Mesenteric fat pad (tissue), 1 donor: ENCODE data around the gene POLG2. TPM values are rescaled to one million over a fixed set of nuclear protein-coding genes. Genes with fewer than 3 reads are reported as not detected.
A peak's percentile ranks its signal among the peaks of the same experiment; 100 is the strongest.
"Not testable (repeated sequence)": the region's sequence is repeated elsewhere in the genome, so short reads cannot be mapped to it uniquely, and the experiment has no call there.

ENCODE experiments used
- DNase-seq: peaks from one replicate; pipeline ENCODE4 v3.0.0-alpha.2; 2020; ENCODE audit warnings: low spot score
- total RNA-seq: library from RNA; stranded (reverse); fragmentation: NEBNext Ultra II Directional; extraction: Animal tissue kit (Norgen Biotek cat#: 25700); gene quantifications from one replicate; pipeline ENCODE4 v1.2.1, GENCODE V29; 2021
- donor health status: DM: yes; HTN: yes; CAD: no.

POLG2 gene
- total RNA-seq, 1 donor from 2014 or later = 11.6 TPM

DNA sequence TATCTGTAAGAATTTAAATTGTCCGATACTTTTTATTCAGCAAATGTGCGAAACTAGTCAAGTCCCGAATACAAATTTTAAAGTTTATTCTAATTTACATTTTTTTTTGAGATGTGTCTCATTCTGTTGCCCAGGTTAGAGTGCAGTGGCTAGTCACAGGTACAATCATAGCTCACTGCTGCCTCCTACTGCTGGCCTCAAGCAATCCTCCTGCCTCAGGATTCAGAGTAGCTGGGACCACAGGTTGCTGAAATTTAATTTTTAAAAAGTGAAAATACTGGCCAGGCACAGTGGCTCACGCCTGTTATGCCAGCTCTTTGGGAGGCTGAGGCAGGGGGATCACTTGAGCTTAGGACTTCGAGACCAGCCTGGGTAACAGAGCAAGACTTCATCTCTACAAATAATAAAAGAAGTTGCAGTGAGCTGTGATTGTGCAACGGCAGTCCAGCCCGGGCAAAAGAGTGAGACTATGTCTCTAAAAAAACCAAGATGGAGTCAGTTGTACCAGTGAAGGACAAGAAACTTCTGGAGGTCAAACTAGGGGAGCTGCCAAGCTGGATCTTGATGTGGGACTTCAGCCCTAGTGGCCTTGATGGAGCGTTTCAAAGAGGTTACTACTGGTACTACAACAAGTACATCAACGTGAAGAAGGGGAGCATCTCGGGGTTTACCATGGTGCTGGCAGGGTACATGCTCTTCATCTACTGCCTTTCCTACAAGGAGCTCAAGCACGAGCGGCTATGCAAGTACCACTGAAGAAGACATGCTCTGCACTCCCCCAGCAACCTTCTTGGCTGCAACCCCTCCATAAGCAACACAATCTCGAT lies 5.6 kb downstream of the POLG2 start:
- DNase-seq = no peak

DNA sequence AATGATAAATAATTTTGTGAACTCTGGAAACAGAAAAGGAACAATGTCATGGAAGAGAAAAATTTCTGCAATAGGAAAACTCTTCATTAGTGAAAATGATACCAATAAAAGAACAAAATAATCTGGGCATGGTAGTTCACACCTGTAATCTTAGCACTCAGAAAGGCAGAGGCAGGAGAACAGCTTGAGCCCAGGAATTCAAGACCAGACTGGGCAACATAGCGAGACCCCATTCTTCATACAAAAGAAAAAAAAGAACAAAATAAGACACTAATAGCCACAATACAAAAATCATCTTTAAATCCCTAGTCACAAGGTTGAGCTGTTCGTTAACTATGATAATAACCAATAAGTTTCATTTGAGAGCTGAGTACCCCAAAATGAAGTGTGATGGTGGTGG lies 8.6 kb downstream of the POLG2 start:
- DNase-seq = no peak

DNA sequence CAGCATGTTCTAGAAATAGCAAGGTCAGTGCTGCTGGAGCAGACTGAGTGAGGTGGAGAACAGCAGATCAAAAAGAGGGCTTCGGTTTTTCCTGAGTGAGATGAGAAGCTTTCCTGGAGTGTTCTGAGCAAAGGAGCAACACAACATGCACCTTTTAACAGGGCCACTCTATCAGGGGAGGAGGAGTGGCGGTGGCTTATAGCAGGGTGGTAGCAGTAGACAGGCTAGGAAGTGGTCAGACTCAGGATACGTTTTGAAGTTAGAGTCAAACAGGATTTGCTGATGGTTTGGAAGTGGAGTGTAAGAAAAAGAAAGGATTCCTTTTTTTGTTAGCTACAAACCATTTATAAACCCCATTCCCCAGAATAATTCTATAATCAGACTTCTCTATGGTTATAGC lies 12.5 kb downstream of the POLG2 start:
- no peak for DNase-seq

DNA sequence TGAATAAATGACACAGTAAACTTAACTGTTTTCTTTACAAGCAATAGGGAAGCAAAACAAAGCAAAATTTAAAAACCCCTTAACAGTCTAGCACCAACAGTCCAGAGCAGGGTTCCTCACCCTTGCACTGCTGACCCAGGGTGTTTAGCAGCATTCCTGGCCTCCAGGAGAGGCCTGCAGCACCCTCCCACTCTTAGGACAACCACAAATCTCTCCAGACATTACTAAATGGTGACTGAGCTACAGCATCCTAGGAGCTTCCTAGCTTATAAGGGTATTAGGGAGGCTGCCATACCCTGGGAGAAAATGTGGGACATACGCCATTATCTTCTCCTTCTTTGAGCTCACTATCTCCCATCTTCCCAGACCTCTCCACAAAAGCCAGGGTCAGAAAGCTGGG lies 15.9 kb downstream of the POLG2 start:
- DNase-seq = no peak

DNA sequence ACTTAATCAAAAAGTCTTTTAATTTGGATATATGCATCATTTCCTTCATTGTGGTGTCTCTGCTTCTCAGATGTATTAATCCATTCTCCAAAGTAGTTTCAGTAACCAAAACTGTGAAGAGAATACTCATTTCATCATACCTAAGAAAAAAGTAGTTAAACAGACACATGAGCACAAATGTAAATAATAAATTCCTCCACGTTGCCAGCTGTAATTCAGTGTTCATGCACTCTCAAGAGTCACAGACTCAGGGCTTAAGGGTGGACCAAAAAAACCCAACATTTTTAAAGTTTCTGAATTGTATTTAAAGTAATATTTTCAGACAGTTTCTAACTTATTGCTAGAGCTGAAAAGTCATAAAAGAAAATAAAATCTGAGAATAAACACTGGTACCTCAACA lies 19.0 kb downstream of the POLG2 start:
- DNase-seq = no peak

DNA sequence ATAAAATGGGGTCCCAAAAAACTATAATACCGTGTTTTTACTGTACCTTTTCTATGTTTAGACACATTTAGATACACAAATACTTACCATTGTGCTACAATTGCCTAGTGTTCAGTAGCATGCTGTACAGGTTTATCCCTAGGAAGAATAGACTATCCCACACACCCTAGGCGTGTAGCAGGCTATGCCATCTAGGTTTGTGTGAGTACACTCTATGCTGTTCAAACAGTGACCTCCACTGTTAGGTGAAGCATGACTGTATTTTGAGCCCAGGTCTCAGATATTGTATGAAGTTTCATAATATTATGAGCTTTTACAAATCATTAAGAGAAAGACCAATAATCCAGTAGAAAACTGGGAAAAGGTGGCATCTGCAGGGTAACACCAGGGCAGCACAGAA lies 24.3 kb downstream of the POLG2 start:
- DNase-seq = no peak

DNA sequence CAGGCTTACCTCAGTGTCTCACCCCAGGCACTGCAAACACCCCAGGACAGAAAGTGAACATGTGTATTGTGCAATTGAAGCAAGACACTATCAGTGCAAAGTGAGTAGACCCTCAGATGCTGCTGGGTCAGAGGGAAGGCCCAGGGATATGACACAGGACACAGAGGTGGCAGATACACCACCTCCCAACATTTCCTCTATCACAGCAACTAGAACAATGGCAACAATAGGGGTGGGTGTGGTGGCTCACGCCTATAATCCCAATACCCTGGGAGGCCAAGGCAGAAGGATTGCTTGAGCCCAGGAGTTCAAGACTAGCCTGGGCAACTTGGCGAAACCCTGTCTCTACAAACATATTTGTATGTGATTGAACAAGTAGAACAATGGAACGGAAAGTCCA lies 25.4 kb downstream of the POLG2 start:
- no peak for DNase-seq

DNA sequence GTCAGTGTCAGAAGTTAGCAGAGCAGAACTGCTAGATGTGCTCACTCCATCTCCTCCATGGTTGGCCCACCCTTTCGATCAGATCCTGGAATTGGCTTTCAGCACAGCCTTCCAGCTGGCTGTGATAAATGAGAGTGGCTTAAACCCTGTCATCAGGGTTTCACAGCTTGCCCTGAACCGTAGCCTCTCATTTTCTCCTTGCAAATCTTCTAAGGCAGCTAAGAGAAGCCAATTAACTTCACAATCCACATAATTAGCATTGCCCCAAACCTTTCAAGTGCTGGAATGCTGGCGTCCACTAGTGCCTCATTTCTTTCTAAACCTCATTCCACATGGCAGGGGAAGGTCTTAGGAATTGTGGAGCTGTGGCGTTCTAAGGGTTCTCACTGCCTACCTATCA lies 26.2 kb downstream of the POLG2 start:
- DNase-seq = no peak

DNA sequence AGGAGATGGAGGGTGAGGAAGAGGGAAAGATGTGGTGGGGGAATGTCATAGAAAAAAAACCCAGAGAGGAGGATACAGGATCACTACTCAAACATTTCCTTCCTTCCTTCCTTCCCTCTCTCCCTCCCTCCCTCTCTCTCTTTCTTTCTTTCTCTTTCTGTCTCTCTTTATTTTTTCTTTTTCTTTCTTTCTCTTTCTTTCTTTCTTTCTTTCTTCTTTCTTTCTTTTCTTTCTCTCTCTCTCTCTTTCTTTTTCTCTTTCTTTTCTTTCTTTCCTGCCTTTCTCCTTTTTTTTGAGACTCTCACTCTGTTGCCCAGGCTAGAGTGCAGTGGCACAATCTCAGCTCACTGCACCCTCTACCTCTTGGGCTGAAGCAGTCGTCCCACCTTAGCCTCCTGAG lies 30.0 kb downstream of the POLG2 start:
- not testable (repeated sequence) for DNase-seq

DNA sequence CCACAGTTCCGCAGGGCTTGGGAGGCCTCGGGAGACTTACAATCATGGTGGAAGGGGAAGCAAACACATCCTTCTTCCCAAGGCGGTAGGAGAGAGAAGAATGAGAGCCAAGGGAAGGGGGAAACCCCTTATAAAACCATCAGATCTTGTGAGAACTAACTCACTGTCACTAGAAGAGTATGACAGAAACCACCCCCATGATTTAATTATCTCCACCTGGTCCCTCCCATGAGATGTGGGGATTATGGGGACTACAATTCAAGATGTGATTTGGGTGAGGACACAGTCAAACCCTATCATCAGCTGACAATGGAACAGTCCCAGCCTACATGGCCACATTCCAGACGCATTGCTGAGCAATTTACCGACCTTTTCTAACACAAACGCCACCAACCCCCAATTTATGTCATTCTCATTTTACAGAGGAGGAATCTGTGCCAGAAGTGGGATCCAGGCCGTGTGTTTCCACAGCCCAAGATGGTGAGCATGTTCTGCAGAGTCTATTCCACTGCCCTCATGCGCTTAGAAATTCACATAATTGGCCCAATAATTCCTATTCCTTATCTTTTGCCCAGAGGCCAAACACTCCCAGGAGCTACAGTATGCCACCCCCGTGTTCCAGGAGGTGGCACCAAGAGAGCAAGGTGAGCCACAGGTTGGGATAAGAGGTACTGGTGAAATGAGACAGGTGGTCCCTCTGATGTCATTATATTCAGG lies 30.7 kb downstream of the POLG2 start:
- no peak for DNase-seq

DNA sequence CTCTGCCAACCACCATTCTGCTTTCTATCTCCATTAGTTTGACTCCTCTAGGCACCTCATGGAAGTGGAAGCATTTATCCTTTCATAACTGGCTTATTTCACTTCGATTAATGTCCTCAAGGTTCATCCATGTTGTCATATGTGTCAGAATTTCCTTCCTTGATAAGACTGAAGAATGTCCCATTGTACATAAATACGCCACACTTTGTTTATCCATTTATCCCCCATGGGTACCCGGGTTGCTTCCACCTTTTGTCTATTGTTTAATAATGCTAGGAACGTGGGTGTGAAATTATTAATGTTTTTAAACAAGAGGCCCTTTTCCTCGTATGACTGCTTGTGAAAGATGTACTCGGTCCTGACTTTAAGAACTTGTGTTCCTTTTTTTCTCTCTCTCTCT lies 35.1 kb downstream of the POLG2 start:
- DNase-seq = no peak

DNA sequence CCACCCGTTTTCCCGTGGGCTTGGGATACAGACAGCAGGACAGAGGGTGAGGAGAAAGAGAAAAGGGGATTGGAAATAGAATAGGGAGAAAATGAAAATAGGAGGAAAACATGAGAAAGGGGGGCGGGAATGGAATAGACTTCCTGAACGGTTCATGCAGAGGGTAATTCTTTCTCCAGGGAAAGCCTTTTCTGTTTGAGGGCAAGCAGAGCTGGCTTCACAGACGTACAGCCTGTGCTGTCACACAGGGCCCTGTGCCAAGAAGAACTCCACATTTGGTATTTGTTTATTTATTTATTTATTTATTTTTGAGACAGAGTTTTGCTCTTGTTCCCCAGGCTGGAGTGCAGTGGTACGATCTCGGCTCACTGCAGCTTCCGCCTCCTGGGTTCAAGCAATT lies 35.9 kb downstream of the POLG2 start:
- DNase-seq = no peak

DNA sequence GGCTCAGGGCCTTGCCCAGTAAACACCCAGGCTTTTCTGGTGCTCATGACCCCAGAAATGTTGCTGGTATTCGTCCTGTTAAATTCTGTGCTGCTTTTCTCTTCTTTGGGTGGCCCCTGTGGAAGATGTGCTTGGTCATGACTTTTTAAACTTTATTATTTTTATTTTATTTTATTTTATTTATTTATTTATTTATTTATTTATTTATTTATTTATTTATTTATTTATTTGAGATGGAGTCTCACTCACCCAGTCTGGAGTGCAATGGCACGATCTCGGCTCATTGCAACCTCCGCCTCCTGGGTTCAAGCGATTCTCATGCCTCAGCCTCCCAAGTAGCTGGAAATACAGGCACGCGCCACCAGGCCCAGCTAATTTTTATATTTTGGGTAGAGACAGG lies 37.0 kb downstream of the POLG2 start:
- DNase-seq = not testable (repeated sequence)

DNA sequence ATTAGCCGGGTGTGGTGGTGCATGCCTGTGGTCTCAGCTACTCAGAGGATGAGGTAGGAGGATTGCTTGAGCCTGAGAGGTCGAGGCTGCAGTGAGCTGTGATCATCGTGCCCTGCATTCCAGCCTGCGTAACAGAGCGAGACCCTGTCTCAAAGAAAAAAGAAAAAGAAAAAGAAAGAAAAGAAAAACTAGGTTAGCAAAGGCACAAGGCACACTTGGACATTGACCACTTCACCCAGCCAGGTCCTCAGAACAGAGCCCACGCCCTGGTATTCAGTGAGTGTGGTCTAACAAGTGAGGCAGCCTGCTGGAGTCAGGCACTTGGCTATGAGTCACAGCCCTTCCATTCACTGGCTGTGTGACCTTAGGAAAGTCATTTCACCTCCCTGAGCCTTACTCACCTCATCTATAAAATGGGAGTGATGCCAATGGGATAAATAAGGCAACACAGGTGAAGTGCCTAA lies 37.5 kb downstream of the POLG2 start:
- DNase-seq = no peak

DNA sequence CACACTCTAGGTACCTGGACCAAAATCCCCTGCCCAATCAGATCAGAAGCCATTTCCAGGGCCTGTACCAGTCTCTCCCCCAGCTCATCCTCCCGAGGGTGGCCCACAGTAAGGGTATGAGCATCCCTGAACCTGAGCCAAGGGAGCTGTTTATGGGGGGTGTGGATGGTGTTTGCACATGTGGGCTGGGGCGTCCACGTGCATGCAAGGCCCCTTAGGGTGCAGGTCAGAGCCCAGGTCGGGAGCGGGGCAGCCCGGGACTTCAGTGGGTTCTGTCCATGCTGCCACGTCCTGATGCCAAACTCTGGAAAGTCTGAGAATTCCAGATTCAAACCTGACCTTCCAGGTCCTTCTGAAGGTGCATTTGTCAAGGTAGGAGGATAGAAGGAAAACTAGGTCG lies 38.1 kb downstream of the POLG2 start:
- peak; percentile 51 for DNase-seq

DNA sequence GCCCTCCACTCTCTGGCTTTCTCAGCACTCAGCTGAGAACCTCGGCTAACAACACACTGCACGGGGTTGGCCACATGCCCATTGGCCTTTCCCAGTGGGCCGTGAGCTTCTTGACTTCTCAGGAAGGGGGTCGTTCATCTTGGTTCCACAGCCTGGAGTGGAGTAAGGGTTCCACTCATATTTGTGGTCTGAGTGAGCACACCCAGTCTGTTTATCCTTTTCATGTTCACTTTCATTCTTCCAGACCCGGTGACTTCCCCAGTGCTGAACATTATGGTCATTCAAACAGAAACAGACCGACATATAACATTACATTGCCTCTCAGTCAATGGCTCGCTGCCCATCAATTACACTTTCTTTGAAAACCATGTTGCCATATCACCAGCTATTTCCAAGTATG lies 39.7 kb downstream of the POLG2 start:
- DNase-seq = peak; percentile 6

DNA sequence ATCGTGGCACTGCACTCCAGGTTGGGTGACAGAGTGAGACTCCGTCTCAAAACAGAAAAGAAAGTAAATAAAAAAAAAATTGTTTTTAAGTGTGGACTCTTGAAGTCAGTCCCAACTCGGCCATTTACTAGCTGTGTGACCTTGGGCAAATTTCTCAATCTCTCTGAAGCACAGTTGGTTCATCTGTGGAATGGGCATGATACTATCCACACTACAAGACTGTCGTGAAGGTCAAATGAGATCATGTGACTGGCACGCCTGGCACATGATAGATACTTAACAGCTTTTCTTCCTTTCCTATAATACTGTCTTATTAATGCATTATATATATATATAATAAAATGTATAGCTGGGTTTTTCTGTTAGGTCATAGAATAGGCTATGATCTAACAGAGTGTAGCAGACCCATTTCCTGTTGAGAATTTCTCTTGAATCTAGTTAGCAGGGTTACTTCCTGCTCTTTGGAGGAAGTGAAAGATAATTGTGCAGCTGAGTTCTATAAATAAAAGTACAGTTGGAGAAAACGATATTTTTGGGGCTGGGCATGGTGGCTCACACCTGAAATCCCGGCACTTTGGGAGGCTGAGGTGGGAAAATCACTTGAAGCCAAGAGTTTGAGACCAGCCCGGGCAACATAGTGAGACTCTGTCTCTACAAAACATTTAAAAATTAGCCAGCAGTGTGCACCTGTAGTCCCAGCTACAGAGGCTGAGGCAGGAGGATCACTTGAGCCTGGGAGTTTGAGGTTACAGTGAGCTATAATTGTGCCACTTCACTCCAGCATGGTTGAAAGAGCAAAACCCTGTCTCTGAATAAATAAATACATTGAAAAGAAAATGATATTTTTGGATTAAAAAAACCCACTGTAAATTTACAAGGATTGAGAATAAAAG lies 40.6 kb downstream of the POLG2 start:
- DNase-seq = peak; percentile 1

DNA sequence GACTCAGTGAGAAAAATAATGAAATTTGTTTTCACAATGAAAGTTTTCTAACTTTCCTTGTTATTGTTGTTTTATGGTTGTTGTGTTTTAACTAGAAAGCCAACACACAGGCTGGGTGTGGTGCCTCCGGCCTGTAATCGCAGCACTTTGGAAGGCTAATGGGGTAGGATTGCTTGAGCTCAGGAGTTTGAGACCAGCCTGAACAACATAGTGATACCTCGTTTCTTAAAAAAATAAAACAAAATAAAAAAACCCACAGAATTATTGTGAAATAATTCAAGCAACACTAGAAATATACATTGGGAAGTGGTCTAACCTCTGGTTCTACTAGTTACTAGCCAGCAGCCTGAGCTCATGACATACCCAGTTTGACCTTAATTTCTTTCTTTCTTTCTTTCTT lies 47.3 kb downstream of the POLG2 start:
- DNase-seq = no peak

DNA sequence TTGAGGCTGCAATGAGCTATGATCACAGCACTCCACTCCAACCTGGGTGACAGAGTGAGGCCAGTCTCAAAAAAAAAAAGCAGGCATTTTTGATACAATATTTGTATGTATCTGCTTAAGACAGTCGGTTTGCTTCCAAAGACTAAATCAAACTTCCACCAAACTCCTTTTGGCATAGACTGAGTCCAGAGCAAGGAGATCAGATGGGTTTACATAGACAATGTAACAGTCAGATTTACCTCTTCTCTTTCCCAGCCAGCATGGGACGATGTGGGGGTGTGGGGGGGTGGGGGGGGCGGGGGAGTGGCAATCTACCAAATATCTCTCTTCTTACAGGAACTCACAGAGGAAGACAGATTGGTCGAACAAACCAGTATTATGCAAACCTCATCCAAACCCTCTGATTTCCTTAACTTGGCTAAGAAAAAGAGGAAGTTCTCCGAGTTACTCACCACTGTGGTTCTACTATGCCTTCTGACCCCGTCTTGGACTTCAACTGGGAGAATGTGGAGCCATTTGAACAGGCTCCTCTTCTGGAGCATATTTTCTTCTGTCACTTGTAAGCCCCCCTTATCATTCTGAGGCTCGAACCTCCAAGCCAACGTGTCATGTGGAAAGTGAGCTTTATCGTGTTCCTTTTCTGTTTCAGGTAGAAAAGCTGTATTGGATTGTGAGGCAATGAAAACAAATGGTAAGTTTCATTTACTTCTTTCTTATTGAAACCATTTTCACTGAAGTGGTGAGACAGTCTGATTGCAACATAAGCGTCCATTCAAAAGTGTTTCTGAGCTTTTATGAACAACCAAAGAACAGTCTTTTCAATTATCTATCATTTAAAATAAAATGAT lies 48.0 kb downstream of the POLG2 start, which contains the start of gene MILR1:
MILR1 (plus strand) TSS at position 451 of the 848 bp plus-strand sequence; CDS start at position 505, 54 bp downstream.
- DNase-seq = no peak

DNA sequence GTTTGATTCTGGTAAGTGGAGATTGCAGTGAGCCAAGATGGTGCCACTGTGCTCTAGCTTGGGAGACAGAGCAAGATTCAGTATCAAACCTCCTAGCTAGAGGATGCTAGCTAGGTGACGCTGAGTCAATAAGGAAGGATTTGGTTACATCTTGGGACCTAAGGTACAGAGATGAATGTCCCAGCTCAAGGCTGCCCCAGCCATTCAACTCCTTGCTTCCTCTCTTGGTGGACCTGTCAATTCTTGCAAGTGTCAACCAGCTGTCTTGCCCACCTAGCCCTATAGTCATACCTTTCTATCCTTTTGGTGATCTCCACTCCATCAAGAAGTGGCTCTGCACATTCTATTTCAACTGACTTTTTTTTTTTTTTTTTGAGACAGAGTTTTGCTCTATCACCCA lies 49.3 kb downstream of the POLG2 start:
- DNase-seq = no peak
